Embryonic facial prominence (tissue), 1 donor: ENCODE results near the gene AKNA.

Source experiments
- DNase-seq: peaks from one replicate; pipeline ENCODE4 v3.0.0-alpha.2; 2016; ENCODE audit errors: extremely low spot score

AKNA gene

DNA sequence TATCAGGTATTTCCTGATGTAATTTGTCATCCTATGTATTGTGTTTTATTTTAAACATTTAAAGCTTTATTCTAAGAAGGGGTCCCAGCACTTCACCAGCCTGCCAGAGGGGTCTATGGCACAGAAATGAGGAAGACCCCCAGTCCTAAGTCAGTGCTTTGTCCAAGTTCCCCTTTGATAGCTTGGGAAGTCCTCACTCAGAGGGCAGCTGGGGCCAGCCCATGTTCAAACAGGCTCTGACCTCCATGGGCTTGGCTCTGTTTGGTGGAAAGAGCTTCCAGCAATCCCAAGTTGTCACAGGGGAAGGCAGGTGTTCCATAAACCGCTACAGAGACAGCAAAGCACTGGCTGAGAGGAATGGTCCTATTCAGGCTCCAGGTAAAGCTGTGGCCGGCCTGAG lies 26.6 kb upstream of the AKNA start:
- no peak for DNase-seq

DNA sequence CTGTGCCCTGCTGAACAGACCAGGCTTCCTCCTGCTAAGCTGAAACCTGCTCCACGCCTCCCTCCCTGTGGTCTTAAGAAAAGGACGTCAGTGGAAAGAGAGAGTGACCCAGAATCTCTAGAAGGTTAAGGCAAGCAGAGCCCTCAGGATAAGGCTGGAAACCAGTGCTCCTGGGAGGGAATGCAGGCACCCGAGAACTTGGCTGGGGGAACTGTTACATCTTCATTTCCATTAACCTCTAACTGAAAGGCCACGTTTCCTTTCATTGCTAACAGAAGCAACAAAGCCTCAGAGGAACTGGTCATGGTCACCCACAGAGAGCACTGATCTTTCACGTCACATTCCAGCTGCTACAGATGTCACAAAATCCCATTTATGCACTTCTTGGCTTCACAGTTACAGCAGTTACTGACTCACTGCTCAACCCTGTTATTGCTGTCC lies 26.1 kb upstream of the AKNA start:
- DNase-seq, result no peak

DNA sequence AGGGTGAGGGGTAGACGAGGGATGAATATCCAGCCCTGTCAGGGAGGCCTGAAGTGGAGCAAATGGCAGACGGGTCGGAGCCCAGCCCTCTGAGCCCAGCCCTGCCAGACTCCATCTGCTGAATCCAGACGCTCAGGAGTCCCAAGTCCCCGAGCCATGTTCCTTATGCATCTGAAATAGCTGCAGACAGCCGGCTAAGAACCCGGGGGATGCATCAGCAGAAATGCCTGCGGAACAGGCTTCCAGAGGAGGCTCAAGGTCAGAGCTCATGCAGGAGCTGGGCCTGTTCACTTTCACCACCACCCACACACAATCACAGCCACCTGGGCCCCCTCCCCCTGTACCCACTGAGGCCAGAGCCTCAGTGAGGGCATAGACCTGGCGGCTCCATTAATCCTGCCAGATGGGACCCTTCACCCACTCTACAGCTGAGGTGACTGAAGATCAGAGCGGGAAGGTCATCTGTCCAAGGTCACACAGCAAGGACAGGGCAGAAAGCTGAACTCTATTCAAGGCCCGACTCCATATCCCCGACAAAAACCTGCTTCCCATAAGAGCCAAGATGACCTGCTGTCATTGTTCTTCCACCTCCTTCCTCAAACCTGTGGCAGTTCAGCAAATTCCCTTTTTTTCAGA lies 24.4 kb upstream of the AKNA start:
- DNase-seq, result no peak

DNA sequence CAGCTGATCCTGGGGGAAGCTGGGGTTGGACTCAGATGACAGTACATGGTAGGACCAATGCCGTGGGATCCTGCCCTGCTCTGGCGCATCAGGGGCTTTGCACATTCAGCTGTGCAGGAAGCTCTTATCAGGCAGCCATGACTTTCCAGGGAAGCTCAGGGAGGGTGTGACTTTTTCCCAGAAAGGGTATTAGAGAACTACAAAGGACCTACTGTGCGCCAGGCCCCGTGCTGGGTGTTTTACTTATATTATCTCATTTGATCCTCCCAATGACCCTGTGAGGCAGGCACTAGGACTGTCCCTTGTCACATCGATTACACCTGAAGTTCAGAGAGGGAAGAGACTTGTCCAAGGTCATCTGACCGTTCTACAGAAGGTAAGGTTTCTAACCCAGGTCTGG lies 23.7 kb upstream of the AKNA start:
- no peak for DNase-seq

DNA sequence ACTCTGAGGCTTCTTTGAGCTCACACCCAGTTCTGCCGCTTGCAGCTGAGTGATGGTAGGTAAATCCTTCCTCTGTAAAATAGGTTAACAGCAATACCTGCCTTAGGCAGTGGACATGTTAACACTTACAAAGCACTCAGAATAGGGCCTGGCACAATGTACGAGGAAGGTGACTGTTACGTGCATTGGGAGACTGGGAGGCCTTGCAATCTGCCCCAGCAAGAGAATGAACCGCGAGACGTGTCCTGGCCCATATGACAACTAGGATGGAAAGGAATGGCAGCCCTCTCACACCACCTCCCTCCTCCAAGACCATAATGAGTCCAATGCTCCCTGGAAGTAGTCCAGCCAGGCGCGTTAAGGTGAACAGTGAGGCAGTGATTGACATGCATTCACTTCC lies 23.1 kb upstream of the AKNA start:
- DNase-seq, result no peak

DNA sequence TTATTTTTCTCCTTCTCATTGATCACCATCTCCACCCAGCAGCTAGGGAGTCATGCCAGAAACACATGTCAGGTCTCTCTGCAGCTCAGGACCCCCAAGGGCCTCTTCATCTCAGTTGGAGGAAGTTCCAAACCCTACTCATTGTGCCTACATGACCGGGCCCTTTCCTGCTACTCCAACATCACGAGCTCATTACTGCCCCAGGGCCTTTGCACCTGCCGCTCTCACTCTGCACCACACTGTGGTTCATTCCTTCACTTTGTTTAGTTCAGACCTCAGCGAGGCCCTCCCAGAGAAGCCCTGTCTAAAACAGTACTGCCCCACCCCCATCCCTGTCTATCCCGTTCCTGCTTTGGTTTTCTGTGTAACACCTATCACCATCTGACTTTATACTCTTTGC lies 22.1 kb upstream of the AKNA start:
- no peak for DNase-seq

DNA sequence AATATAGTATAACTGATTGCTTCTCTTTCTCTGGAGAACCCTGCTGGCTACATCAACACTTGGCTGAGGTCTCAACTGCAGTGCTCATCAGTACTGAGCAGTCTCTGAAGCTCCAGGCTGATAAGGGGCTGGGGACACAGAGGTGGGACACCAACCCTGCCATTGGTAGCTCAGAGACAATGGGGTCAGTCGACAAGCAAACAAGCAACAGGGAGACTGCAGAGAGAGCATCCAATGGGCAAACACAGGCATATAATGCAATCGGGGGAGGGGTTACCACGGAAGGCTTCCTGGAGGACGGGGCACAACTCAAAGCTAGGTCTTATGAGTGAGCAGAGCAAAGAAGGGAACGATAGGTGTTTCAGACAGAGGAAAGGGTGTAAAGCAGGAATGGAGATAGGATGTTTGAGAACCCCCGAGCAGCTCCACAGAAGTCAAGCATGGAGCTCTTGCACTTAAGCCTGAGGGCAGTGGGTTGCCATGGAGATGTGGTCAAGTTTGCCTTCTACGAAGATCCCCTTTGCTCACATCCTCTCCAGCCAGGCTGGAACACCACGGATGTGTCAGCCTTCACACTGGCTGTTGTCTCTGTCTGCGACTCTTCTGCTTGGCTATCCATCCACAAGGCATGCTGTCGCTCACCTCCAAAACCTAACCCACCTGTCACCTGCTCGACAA lies 21.5 kb upstream of the AKNA start:
- DNase-seq, result no peak

DNA sequence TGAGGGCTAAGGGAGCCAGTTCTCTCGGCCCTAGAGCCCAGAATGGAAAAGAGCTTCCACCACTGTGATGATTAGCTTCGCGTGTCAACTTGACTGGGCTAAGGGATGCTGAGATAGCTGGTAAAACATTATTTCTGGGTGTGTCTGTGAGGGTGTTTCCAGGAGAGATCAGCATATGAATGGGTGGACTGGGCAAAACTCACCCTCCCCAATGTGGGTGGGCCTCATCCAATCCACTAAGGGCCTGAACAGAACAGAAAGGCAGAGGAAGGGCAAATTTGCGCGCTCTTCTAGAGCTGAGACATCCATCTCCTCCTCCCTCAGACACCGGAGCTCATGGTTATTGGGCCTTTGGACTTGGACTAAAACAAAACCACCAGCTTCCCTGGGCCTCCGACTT lies 20.9 kb upstream of the AKNA start:
- DNase-seq, result no peak

DNA sequence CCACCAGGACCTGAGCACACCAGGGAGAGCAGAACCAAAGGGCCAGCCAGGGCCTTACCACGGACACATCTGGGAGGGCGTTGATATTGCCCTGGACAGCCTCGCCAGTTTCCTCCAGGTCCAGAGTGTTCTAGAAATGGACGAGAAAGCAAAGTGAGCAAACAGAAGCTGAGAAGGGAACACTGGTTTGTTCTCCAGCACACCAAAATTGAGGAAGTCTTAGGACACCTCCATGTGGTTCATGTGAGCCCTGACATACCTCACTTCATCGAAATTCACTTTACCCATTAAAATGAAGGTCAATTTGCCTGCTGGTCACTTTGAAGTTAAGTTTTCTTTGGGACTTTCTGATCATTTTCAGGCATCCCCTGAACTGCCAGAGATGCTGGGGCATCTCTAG lies 20.1 kb upstream of the AKNA start:
- no peak for DNase-seq

DNA sequence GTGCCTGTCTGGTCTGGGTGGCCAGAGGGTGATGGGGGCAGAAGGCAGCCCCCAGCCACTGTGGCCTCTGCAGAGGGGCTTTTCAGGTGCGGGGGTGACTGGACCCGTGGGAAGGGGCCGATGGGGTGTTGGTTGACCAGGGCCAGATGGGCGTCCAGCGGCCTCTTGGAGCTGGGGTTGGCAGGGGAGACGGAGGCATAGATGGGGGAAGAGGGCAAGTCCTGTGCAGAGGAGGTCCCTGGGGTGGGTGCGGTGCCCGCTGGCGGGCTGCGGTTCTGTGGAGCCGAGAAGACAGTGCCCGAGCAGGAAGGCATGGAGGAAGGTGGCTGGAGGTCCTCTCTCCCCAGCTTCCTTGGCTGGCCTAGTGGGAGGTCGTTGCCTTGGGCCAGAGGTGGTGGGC lies 18.7 kb upstream of the AKNA start:
- no peak for DNase-seq

DNA sequence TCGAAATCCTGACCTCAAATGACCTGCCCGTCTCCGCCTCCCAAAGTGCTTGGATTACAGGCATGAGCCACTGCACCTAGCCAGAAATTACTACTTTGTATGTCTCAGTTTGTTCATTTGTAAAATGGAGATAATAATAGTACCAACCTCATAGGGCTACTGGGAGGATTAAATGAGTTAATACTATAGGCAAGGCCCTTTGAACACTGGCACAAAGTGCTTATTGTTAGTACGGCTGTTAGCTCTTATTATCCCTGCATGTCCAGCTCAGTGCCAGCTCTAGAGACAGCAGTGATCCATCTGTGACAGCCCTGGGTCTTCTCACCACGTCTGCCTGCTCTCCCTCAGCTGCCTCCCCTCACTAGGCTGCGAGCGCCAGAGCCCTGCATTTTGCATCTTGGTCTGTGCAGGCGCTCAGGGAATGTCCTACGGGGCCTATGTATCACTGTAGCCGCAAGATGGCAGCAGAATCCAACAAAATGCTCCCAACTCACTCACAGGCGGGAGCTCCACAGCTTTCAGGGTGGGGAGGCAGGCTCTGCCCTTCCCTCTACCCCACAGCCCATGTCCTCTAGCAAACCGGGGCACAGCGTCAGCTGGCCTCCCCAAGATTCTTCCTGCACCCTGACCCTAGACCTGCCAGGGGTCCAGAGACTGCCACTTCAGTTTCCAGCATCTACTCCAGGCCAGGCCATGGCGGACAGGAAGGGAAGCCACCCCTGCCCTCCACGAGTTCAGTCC lies 17.7 kb upstream of the AKNA start:
- DNase-seq, result peak; percentile 69

DNA sequence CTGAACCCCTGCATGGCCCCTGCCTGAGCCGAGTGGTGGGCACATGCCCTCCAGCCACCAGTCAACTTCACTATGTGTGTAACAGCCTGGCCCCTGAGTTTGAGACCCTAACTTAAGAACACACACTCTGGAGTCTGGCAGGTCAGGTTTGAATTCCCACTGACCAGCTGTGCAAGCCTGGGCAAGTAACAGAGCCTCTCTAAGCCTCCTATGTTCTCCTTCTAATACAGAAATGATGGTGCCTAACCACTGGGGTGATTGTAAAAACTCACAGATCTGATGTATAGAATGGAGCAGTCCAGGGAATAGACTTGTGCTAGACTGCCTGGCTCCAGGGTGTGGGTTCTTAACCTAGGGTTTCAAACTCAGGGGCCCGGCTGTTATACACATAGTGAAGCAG lies 16.7 kb upstream of the AKNA start:
- no peak for DNase-seq

DNA sequence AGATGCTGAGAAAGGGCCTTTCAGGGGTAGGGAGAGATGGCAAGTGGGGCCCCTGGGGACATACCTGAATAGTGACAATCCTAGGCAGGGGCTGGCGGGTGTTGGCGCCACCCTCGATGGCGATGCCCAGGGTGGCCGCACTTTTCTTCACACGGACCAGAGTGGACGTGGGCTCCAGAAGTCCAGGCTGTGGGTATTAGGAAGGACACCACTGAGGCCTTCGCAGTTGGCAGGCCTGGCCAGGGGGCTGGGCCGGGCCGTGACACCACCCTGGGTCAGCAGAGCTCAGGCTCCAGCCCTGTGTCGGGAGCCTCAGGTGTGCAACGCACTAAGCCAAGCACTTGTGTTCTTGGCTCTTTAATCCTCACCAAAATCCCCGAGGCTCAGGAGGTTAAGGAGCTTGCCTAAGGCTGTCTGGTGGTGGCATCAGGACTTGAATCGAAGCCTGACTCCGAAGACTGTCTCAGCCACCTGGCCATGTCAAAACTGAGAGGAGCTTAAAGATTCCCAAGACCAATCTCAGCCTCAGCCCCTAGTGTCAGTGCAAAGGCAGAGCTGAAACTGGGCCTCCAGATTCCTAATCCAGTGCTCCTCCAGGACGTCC lies 15.5 kb upstream of the AKNA start:
- no peak for DNase-seq

DNA sequence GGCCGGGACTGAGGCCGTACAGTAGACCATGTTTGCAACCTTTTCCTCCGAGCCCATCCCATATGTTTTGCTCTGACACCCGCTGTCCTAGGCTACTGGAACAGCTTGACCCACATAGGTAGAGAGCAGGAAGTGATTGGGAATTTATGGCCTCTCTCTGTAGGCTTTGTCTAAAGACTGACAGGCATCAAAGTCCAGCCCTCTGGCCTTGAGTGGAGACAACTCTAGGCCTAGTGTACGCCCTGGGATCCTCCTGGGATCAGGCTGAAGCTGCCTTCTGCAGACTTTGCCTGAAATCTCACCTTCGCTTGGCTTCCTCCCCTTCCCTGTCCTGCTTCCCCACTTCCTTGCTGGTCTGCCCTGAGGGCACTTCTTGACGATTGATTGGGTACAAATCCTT lies 13.6 kb upstream of the AKNA start:
- no peak for DNase-seq

DNA sequence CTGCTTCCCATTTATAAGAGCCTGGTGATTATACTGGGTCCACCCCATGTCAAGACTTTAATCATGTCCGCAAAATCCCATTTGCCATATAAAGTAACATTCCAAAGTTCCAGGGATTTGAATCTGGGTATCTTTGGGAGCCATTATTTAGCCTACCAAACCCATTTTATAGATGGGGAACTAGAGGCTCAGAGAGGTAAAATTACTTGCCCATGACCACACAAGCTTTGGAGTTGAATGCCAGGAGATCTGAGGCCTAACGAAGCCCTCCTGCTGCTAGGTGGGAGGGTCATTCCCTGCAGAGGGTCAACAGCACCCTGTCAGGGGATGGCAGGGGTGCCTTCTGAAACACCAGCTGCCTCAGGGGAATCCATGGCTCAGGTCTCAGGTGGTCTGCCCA lies 13.0 kb upstream of the AKNA start:
- no peak for DNase-seq

DNA sequence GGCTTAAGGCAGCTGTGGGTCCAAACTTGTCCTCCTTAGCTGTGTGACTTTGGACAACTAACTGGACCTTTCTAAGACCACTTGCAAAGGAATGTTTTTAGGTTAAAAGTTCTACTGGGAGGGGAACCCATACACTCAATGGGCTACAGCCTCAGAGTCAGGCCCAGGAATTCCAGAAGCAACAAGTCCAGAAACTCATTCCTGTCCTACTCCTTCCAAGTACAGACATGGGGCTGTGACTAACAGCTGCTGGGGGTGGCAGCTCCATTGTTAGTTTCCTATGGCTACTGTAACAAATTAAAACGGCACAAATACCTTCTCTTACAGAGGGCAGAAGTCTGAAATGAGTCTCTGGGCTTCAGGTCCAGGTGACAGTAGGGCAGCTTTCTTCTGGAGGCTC lies 12.4 kb upstream of the AKNA start:
- no peak for DNase-seq

DNA sequence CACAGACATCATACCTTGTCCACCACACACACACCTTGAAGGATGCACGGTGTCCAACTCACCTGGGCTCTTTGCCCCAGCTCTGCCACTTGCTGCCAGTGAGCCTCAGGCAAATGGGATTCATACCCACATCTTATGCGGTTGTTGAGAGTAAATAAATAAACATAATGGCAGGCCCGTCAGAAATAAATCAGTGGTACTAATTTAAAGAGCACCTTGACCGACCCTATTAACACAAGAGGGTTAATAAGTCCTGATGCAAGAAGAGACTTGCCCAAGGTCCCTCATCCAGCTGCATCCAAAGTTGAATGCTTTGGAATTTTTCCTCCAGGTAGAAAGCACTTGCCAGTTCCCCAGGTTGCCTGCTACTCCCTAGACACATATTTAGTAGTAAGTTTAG lies 11.6 kb upstream of the AKNA start:
- DNase-seq, result no peak

DNA sequence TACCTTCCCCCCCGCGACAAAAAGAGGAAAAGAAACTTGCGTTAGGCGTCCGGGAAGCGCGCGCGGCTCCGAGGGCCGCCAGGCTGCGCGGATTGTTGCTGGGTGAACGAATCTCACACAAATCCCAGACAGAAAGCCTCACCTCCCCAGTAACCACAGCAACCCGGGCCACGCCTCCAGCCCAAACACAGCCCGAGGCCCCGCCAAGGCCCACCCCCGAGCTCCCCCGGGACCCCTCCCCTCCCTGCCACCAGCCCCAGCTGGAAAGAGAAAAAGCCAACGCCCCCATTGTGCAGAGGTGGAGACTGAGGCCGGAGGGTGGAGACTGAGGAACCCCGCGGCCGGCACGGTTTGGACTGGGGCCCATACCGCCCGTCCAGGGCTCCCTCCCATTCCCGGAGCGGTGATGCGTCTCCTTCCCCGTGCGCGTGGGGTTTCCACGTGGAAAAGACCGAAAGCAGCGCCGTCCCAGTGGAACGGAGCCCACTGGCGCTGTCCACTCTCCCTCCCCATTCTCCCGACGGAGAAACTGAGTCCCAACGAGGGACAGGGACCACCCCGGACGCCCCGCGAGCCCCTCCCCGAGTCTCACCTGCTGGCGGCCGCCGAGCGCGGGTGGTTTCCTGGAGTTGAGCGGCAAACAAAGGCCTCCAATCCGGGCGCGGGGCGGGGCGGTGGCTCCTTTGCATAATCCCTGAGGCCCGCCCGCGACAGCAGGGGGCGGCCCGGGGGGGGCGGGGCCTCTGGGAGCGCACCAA lies 10.2 kb upstream of the AKNA start:
- peak; percentile 79 for DNase-seq

DNA sequence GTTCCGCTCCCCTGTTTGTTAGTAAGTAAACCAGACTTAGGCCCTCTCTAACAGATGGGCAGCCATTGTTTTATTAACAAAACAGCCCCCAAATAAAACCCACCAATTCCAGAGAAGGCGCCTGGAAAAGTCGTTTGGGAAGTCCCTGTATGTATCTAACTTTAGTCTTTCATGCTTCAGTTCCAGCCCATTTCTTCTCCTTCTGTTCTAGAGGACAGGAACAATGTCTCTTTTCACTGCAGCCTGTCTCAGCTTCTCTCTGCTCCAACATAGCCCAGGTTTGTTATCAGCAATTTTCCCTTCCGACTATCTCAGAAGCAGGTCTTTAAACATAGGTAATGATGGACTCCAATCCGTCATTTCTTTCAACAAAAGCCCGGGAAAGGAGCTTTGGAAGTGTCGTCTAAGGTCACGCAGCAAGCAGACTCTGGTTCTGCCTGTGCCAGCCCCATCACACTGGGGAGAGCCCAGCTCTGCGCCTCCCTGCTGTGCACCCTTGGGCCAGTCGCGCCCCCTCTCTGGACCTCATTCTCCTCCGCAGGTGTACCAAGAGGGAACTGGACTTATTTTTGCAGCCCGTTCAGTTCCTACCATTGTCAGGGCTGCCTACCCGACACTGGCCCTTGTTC lies 9.6 kb upstream of the AKNA start:
- no peak for DNase-seq

DNA sequence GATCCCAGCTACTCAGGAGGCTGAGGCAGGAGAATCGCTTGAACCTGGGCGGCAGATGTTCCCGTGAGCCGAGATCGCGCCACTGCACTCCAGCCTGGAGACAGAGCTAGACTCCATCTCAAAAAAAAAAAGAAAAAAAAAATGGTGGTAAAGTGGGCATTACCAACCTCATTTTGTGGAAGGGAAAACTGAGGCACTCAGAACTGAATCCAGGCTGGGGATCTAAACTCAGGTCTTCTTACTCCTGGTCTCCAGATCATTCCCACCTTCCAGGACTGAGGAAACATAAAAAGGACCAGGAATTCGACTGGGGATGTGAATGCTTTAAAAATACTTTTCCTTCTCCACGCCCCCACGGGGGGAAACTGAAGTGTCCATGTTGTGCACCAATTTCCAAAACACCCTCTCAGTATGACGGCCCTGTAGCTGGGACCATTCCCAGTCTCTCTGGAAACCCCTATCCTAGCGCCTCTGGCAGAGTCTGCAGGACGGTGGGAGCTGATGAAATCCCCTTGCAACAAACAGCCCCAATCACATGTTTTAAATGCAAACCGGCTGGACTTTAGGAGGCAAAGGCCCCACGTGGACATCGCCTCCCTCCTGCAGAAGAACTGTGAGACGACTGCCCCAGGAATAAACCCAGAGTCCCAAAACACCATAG lies 8.9 kb upstream of the AKNA start:
- no peak for DNase-seq

DNA sequence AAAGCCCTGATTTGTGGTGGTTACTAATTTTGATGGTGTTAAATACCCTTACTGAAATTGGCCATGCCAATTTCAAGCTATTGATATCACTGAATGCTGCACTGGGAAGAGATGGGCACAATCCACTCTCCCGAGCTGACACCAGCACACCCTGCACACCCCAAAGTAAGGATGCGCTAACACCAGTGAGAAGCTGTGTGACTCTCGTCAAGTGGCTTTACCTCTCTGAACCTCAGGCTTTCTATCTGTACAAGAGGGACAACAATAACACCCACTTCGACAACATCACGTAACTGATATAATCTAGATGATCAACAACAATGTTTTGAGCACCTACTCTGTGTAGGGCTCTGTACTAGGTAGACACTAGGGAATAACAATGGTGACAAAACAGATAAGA lies 8.0 kb upstream of the AKNA start:
- DNase-seq, result no peak
